CD14-positive monocyte (primary cell): Measurements from ENCODE around the gene CDC42BPB. TPM values are rescaled to one million over a fixed set of nuclear protein-coding genes. Genes with fewer than 3 reads are reported as not detected.

Source experiments
- DNase-seq, 3 donors: peaks; one replicate each; pipeline ENCODE4 v3.0.0-alpha.2; 2011 to 2022
- H2AFZ ChIP-seq: 2 replicates; pipeline ENCODE4 v1.6.0; 2012; ENCODE audit warnings: mild to moderate bottlenecking, low read depth, low read length, inconsistent platforms; ENCODE audit not compliant: insufficient read depth, poor library complexity, severe bottlenecking
- H3K27ac ChIP-seq, 2 donors: 1 replicate in 1 of 2; 2 replicates in 1 of 2; pipeline ENCODE4 v1.5.1; 2012 to 2013; ENCODE audit warnings: low read length in 2 of 2, control low read depth in 1 of 2, inconsistent platforms in 1 of 2, low read depth in 1 of 2, mild to moderate bottlenecking in 1 of 2
- H3K27me3 ChIP-seq, 2 donors: one replicate each; pipeline versions ENCODE4 v1.6.0 to v1.6.1; 2011 to 2013; ENCODE audit warnings: low read length in 2 of 2; ENCODE audit not compliant: control insufficient read depth in 2 of 2, insufficient read depth in 2 of 2
- H3K36me3 ChIP-seq, 2 donors: replicated peaks in 1 of 2; 1 replicate in 1 of 2; 2 replicates in 1 of 2; pipeline versions ENCODE4 v1.5.1 to v1.6.1; 2012 to 2013; ENCODE audit warnings: low read length in 2 of 2, control low read depth in 1 of 2, inconsistent platforms in 1 of 2, mild to moderate bottlenecking in 1 of 2; ENCODE audit not compliant: insufficient read depth in 2 of 2, control insufficient read depth in 1 of 2
- H3K4me1 ChIP-seq, 2 donors: 1 replicate in 1 of 2; 2 replicates in 1 of 2; pipeline versions ENCODE4 v1.5.1 to v1.6.1; 2012 to 2013; ENCODE audit warnings: low read length in 2 of 2, control low read depth in 1 of 2, inconsistent platforms in 1 of 2, mild to moderate bottlenecking in 1 of 2, moderate library complexity in 1 of 2; ENCODE audit not compliant: insufficient read depth in 2 of 2, control insufficient read depth in 1 of 2
- H3K4me2 ChIP-seq: replicated peaks from 2 replicates; pipeline ENCODE3; 2012; ENCODE audit warnings: low read length, moderate library complexity, mild to moderate bottlenecking; ENCODE audit not compliant: poor library complexity, severe bottlenecking; ENCODE audit errors: extremely low read depth
- H3K4me3 ChIP-seq, 3 experiments: fragments of 200-600 bp in 1 of 3; sonication (generic) in 1 of 3; replicated peaks in 1 of 3; 1 replicate in 2 of 3; 2 replicates in 1 of 3; pipeline ENCODE4 v1.5.1; 2011 to 2013; ENCODE audit warnings: low read length in 3 of 3, mild to moderate bottlenecking in 3 of 3, control low read depth in 2 of 3, low read depth in 2 of 3, inconsistent platforms in 1 of 3, moderate library complexity in 1 of 3
- H3K79me2 ChIP-seq: 2 replicates; pipeline ENCODE4 v1.6.0; 2012; ENCODE audit warnings: mild to moderate bottlenecking, control low read depth, inconsistent platforms, low read length, moderate library complexity; ENCODE audit not compliant: insufficient read depth
- H3K9ac ChIP-seq: 2 replicates; pipeline ENCODE4 v1.6.0; 2017; ENCODE audit warnings: low read length, mild to moderate bottlenecking; ENCODE audit not compliant: insufficient read depth, poor library complexity, severe bottlenecking
- H3K9me3 ChIP-seq, 2 donors: replicated peaks in 1 of 2; 1 replicate in 1 of 2; 2 replicates in 1 of 2; pipeline versions ENCODE4 v1.5.1 to v1.6.1; 2012 to 2013; ENCODE audit warnings: low read length in 2 of 2, control low read depth in 1 of 2; ENCODE audit not compliant: control insufficient read depth in 1 of 2, insufficient read depth in 1 of 2
- H4K20me1 ChIP-seq: 2 replicates; pipeline ENCODE4 v1.6.0; 2012; ENCODE audit warnings: mild to moderate bottlenecking, low read length, control low read depth, moderate library complexity; ENCODE audit not compliant: insufficient read depth
- H3K27ac Mint-ChIP-seq, 7 donors: one replicate each; pipeline ENCODE4 v1.8.0; 2020; ENCODE audit warnings: mild to moderate bottlenecking in 7 of 7, mixed read lengths in 7 of 7, moderate library complexity in 6 of 7, inconsistent platforms in 2 of 7
- H3K27me3 Mint-ChIP-seq, 3 donors: one replicate each; pipeline ENCODE4 v1.8.0; 2021 to 2022; ENCODE audit warnings: low read depth in 3 of 3, mild to moderate bottlenecking in 3 of 3, mixed read lengths in 3 of 3, moderate library complexity in 3 of 3, inconsistent platforms in 1 of 3
- H3K36me3 Mint-ChIP-seq, 2 donors: one replicate each; pipeline ENCODE4 v1.8.0; 2020; ENCODE audit warnings: mixed read lengths in 2 of 2, inconsistent platforms in 1 of 2, mild to moderate bottlenecking in 1 of 2
- H3K4me1 Mint-ChIP-seq: one replicate; pipeline ENCODE4 v1.8.0; 2020; ENCODE audit warnings: mild to moderate bottlenecking, mixed read lengths
- H3K4me3 Mint-ChIP-seq, 2 donors: one replicate each; pipeline ENCODE4 v1.8.0; 2020; ENCODE audit warnings: mild to moderate bottlenecking in 2 of 2, mixed read lengths in 2 of 2, moderate library complexity in 1 of 2
- H3K9me3 Mint-ChIP-seq, 7 donors: one replicate each; pipeline ENCODE4 v1.8.0; 2020 to 2022; ENCODE audit warnings: mixed read lengths in 7 of 7, mild to moderate bottlenecking in 6 of 7, moderate library complexity in 6 of 7, inconsistent platforms in 2 of 7
- WGBS: methylation state at CpG from one replicate; pipeline ENCODE4 v1.1.5; 2013; ENCODE audit warnings: missing lambda C conversion rate; ENCODE audit not compliant: insufficient coverage; 5-methylcytosine and 5-hydroxymethylcytosine counted together
- intact Hi-C, 2 donors: fragments of 100-400 bp; cut with micrococcal nuclease; formaldehyde crosslinking; loops; one replicate each; pipeline versions ENCODE4 v1.15.0 to v1.15.1; 2023
- polyA plus RNA-seq, 3 donors: library from polyadenylated mRNA; depleted of rRNA in 1 of 3; unstranded in 2 of 3; stranded (reverse) in 1 of 3; fragments of 300-500 nt in 2 of 3; fragments of >200 nt in 1 of 3; fragmentation: Illumina TruSeq in 2 of 3; gene quantifications; 1 replicate in 2 of 3; 2 replicates in 1 of 3; pipeline ENCODE4 v1.2.3, GENCODE V29; 2012 to 2021
- TF ChIP-seq, protein P1 (sequence below): fragments of 200-600 bp; IDR thresholded peaks from one replicate; pipeline ENCODE4 v1.8.0; 2022; ENCODE audit warnings: antibody characterized with exemption, mild to moderate bottlenecking

CDC42BPB gene
- polyA plus RNA-seq, 3 donors: 0.25 to 19.0 (median 0.60) TPM

DNA sequence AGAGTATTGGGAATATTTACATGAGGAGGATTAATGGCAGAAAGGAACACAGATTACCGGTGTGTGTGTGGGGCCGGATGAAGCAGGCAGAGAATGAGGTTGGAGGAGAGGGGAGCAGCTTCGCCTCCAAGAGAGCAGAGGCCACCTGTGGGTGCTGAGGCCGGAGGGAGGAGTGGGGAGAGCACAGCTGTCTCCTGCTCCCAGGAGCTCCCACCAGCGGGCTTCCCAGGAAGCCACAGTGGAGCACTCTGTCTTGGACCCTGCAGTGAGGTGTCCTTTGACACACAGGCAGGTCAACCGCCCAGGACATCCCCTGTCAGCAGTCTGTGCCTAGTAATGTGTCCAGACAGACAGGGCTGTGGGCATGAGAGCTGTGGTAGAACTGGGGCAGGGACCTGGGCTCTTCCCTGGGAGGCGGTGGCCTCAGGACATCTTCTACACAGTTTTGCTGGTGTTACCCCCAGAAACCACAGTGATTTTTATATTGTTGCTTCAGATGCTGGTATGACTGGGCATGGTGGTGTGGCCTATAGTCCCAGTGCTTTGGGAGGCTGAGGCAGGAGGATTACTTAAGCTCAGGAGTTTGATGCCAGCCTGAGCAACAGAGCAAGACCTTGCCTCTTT is 153.3 kb downstream of the CDC42BPB start:
- Mint-ChIP-seq H3K27ac (peak overlapping the region in 2 of 7 donors; percentile 19 to 71), H3K4me3 (no peak overlapping the region), H3K36me3 (peaks cover 51 to 79% of the 10 kb centered on the region in 2 donors), H3K4me1 (peaks cover 9% of the 10 kb centered on the region), H3K9me3 (peaks cover 0 to 1% (median 0%) of the 10 kb centered on the region in 7 donors), H3K27me3 (peaks cover 0 to 1% (median 0%) of the 10 kb centered on the region in 3 donors)
- Histone ChIP-seq H3K4me2 (no peak overlapping the region), H3K79me2 (no peaks in the 10 kb centered on the region), H4K20me1 (peaks cover 43% of the 10 kb centered on the region), H3K27me3 (no peaks in the 10 kb centered on the region), H3K9me3 (no peaks in the 10 kb centered on the region), H3K27ac (no peak overlapping the region), H3K4me1 (peaks cover 0 to 6% of the 10 kb centered on the region in 2 donors), H3K4me3 (no peak overlapping the region), H3K36me3 (peaks cover 55 to 88% of the 10 kb centered on the region in 2 donors), H2AFZ (no peak overlapping the region), H3K9ac (no peak overlapping the region)
- no peak for DNase-seq
- intact Hi-C loops: no loop called here
- TF ChIP-seq, protein P1, sequence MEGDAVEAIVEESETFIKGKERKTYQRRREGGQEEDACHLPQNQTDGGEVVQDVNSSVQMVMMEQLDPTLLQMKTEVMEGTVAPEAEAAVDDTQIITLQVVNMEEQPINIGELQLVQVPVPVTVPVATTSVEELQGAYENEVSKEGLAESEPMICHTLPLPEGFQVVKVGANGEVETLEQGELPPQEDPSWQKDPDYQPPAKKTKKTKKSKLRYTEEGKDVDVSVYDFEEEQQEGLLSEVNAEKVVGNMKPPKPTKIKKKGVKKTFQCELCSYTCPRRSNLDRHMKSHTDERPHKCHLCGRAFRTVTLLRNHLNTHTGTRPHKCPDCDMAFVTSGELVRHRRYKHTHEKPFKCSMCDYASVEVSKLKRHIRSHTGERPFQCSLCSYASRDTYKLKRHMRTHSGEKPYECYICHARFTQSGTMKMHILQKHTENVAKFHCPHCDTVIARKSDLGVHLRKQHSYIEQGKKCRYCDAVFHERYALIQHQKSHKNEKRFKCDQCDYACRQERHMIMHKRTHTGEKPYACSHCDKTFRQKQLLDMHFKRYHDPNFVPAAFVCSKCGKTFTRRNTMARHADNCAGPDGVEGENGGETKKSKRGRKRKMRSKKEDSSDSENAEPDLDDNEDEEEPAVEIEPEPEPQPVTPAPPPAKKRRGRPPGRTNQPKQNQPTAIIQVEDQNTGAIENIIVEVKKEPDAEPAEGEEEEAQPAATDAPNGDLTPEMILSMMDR: no peak
- WGBS: 83% methylated on average over 5 of the region's 7 CpGs

DNA sequence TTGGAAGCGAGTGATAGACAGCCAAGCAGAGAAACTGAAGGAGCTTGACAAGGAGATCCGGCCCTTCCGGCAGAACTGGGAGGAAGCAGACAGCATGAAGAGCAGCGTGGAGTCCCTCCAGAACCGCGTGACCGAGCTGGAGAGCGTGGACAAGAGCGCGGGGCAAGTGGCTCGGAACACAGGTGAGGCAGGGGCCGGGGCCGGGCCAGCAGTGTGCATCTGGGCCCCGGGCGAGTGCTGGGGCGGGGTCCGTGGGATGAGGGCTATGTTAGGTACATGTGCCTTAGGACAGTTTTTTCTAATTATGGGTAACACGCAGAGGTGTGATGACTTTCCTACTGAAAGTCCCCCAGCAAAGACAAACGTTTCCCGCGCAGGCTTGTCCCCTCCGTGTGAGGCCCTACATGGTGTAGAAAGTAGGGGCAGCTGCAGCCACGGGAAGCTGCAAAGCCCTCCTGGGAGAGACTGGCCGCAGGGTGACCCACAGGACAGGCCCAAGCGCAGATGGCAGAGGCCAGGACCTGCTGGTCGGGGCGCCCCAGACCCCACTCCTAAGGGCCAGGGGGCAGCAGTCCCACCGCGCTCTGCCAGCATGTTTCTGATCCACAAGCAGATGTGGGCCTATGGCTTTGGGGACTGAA is 154.0 kb downstream of the CDC42BPB start:
- Histone ChIP-seq H3K36me3 (peaks cover 62 to 92% of the 10 kb centered on the region in 2 donors), H3K4me3 (no peak overlapping the region), H3K27me3 (no peaks in the 10 kb centered on the region), H4K20me1 (peaks cover 42% of the 10 kb centered on the region), H2AFZ (no peak overlapping the region), H3K9me3 (no peaks in the 10 kb centered on the region), H3K9ac (no peak overlapping the region), H3K79me2 (no peaks in the 10 kb centered on the region), H3K4me1 (peaks cover 0 to 6% of the 10 kb centered on the region in 2 donors), H3K27ac (no peak overlapping the region), H3K4me2 (no peak overlapping the region)
- peaks cover 56 to 86% of the 10 kb centered on the region in 2 donors for H3K36me3 Mint-ChIP-seq
- intact Hi-C loops: no loop called here
- H3K4me3 Mint-ChIP-seq: no peak overlapping the region
- TF ChIP-seq, protein P1: no peak
- peaks cover 0 to 1% (median 0%) of the 10 kb centered on the region in 3 donors for H3K27me3 Mint-ChIP-seq
- no peak for DNase-seq
- 89% methylated on average over 18 of the region's 29 CpGs for WGBS
- peak overlapping the region in 1 of 7 donors; percentile 71 for H3K27ac Mint-ChIP-seq
- H3K4me1 Mint-ChIP-seq: peaks cover 9% of the 10 kb centered on the region
- peaks cover 0 to 1% (median 0%) of the 10 kb centered on the region in 7 donors for H3K9me3 Mint-ChIP-seq
